Measurements from ENCODE around the gene DTL. TPM values are rescaled to one million over a fixed set of nuclear protein-coding genes. Genes with fewer than 3 reads are reported as not detected.

The DTL gene
- total and polyA plus RNA-seq, 3 experiments from 2014 or later = 0.23 to 86.9 (median 85.0) TPM

- peak overlapping the region; percentile 59 to 85 (median 74) for H3K4me3 Mint-ChIP-seq
- DNase-seq = no peak
Observed at GRCh38 chr1:212040629-212041412, 5.3 kb downstream of the DTL start.

GRCh38 chr1:212042436-212042835, 6.9 kb downstream of the DTL start:
- no peaks in the 10 kb centered on the region for H3K27me3 ChIP-seq (ENCODE audit: insufficient read depth, low read length, poor library complexity, severe bottlenecking)
- peak overlapping the region in 1 of 7 donors; percentile 5 for H3K4me3 Mint-ChIP-seq
- H3K4me1 Mint-ChIP-seq = peaks cover 7 to 43% (median 21%) of the 10 kb centered on the region in 3 donors
- ChIA-PET POLR2A (no interaction called here), CTCF (no interaction called here)
- peaks cover 0 to 3% of the 10 kb centered on the region in 2 donors for H3K27me3 Mint-ChIP-seq
- no peaks in the 10 kb centered on the region for H3K36me3 Mint-ChIP-seq
- H3K27ac Mint-ChIP-seq = peak overlapping the region in 2 of 8 donors; percentile 2 to 10
- no peak overlapping the region for H3K4me3 ChIP-seq (ENCODE audit: low read length)
- no peaks in the 10 kb centered on the region for H3K36me3 ChIP-seq (ENCODE audit: insufficient read depth, low read length)
- H3K9me3 ChIP-seq (ENCODE audit: low read length) = no peaks in the 10 kb centered on the region
- H3K9me3 Mint-ChIP-seq = no peaks in the 10 kb centered on the region
- H3K27ac ChIP-seq (ENCODE audit: low read depth, low read length) = no peak overlapping the region
- DNase-seq = no peak
- no peaks in the 10 kb centered on the region for H3K4me1 ChIP-seq (ENCODE audit: insufficient read depth, low read length)

More at GRCh38 chr1:212040629-212041412, 5.3 kb downstream of the DTL start:
- Mint-ChIP-seq H3K27ac (peak overlapping the region in 6 of 8 donors; percentile 3 to 81 (median 22)), H3K27me3 (peaks cover 0 to 3% of the 10 kb centered on the region in 2 donors), H3K4me1 (peaks cover 11 to 53% (median 36%) of the 10 kb centered on the region in 3 donors), H3K36me3 (peaks cover 0 to 3% (median 0%) of the 10 kb centered on the region in 3 donors), H3K9me3 (no peaks in the 10 kb centered on the region)
- Histone ChIP-seq H3K36me3 (ENCODE audit: insufficient read depth, low read length) (no peaks in the 10 kb centered on the region), H3K4me3 (ENCODE audit: low read length) (no peak overlapping the region), H3K9me3 (ENCODE audit: low read length) (no peaks in the 10 kb centered on the region), H3K27me3 (ENCODE audit: insufficient read depth, low read length, poor library complexity, severe bottlenecking) (no peaks in the 10 kb centered on the region), H3K27ac (ENCODE audit: low read depth, low read length) (no peak overlapping the region), H3K4me1 (ENCODE audit: insufficient read depth, low read length) (peaks cover 8% of the 10 kb centered on the region)
- ChIA-PET CTCF (interaction anchor here (0.9 to 1.4 kb wide), 3 partner anchors 9 to 389 kb away, joined by 3 to 4 read pairs (median 3); no protein-coding TSS in a partner anchor), POLR2A (interaction anchor here (0.6 to 1.0 kb wide), 2 partner anchors 119 to 245 kb away, joined by 3 to 7 read pairs; no protein-coding TSS in a partner anchor)

GRCh38 chr1:212044851-212045250, 9.3 kb downstream of the DTL start:
- peaks cover 7 to 31% (median 13%) of the 10 kb centered on the region in 3 donors for H3K4me1 Mint-ChIP-seq
- H3K4me3 ChIP-seq (ENCODE audit: low read length) = no peak overlapping the region
- no peak for DNase-seq
- H3K36me3 Mint-ChIP-seq = no peaks in the 10 kb centered on the region
- H3K36me3 ChIP-seq (ENCODE audit: insufficient read depth, low read length) = no peaks in the 10 kb centered on the region
- no peaks in the 10 kb centered on the region for H3K4me1 ChIP-seq (ENCODE audit: insufficient read depth, low read length)
- peak overlapping the region in 3 of 8 donors; percentile 17 to 36 (median 23) for H3K27ac Mint-ChIP-seq
- H3K9me3 ChIP-seq (ENCODE audit: low read length) = no peaks in the 10 kb centered on the region
- CTCF ChIA-PET = interaction anchor here (1.2 kb wide), 1 partner anchor 10 kb away, joined by 6 read pairs; the partner anchor contains the start of genes DTL and INTS7
- H3K4me3 Mint-ChIP-seq = no peak overlapping the region
- H3K9me3 Mint-ChIP-seq = no peaks in the 10 kb centered on the region
- H3K27me3 Mint-ChIP-seq = peaks cover 0 to 3% of the 10 kb centered on the region in 2 donors
- POLR2A ChIA-PET = no interaction called here
- H3K27ac ChIP-seq (ENCODE audit: low read depth, low read length) = no peak overlapping the region
- no peaks in the 10 kb centered on the region for H3K27me3 ChIP-seq (ENCODE audit: insufficient read depth, low read length, poor library complexity, severe bottlenecking)

- Mint-ChIP-seq H3K27me3 (peaks cover 0 to under 1% of the 10 kb centered on the region in 2 donors), H3K4me1 (peaks cover 1 to 25% (median 6%) of the 10 kb centered on the region in 3 donors), H3K4me3 (no peak overlapping the region), H3K36me3 (no peaks in the 10 kb centered on the region), H3K9me3 (no peaks in the 10 kb centered on the region), H3K27ac (peak overlapping the region in 1 of 8 donors; percentile 30)
- Histone ChIP-seq H3K36me3 (ENCODE audit: insufficient read depth, low read length) (no peaks in the 10 kb centered on the region), H3K4me1 (ENCODE audit: insufficient read depth, low read length) (no peaks in the 10 kb centered on the region), H3K27me3 (ENCODE audit: insufficient read depth, low read length, poor library complexity, severe bottlenecking) (no peaks in the 10 kb centered on the region), H3K9me3 (ENCODE audit: low read length) (no peaks in the 10 kb centered on the region), H3K27ac (ENCODE audit: low read depth, low read length) (no peak overlapping the region), H3K4me3 (ENCODE audit: low read length) (no peak overlapping the region)
- no peak for DNase-seq
- ChIA-PET POLR2A (no interaction called here), CTCF (no interaction called here)
Observed at GRCh38 chr1:212045981-212046380, 10.4 kb downstream of the DTL start.

GRCh38 chr1:212053993-212054392, 18.4 kb downstream of the DTL start:
- Mint-ChIP-seq H3K27ac (peak overlapping the region in 1 of 8 donors; percentile 18), H3K27me3 (no peaks in the 10 kb centered on the region), H3K36me3 (peaks cover 0 to 23% (median 4%) of the 10 kb centered on the region in 3 donors), H3K4me3 (no peak overlapping the region), H3K4me1 (peaks cover 1 to 17% (median 4%) of the 10 kb centered on the region in 3 donors), H3K9me3 (peaks cover 12 to 21% (median 17%) of the 10 kb centered on the region in 5 donors)
- H3K27me3 ChIP-seq (ENCODE audit: insufficient read depth, low read length, poor library complexity, severe bottlenecking) = no peaks in the 10 kb centered on the region
- no peak overlapping the region for H3K27ac ChIP-seq (ENCODE audit: low read depth, low read length)
- CTCF ChIA-PET = interaction anchor here (1.7 kb wide), 1 partner anchor 18 kb away, joined by 4 read pairs; the partner anchor contains the start of genes DTL and INTS7
- H3K36me3 ChIP-seq (ENCODE audit: insufficient read depth, low read length) = no peaks in the 10 kb centered on the region
- no peak overlapping the region for H3K4me3 ChIP-seq (ENCODE audit: low read length)
- no peaks in the 10 kb centered on the region for H3K4me1 ChIP-seq (ENCODE audit: insufficient read depth, low read length)
- H3K9me3 ChIP-seq (ENCODE audit: low read length) = no peaks in the 10 kb centered on the region
- DNase-seq = no peak
- POLR2A ChIA-PET = no interaction called here

GRCh38 chr1:212055333-212055732, 19.8 kb downstream of the DTL start:
- ChIA-PET CTCF (interaction anchor here (1.7 kb wide), 1 partner anchor 20 kb away, joined by 4 read pairs; the partner anchor contains the start of genes DTL and INTS7), POLR2A (no interaction called here)
- Histone ChIP-seq H3K4me3 (ENCODE audit: low read length) (no peak overlapping the region), H3K9me3 (ENCODE audit: low read length) (no peaks in the 10 kb centered on the region), H3K27ac (ENCODE audit: low read depth, low read length) (no peak overlapping the region), H3K27me3 (ENCODE audit: insufficient read depth, low read length, poor library complexity, severe bottlenecking) (no peaks in the 10 kb centered on the region), H3K4me1 (ENCODE audit: insufficient read depth, low read length) (no peaks in the 10 kb centered on the region), H3K36me3 (ENCODE audit: insufficient read depth, low read length) (no peaks in the 10 kb centered on the region)
- Mint-ChIP-seq H3K9me3 (peaks cover 12 to 21% (median 17%) of the 10 kb centered on the region in 5 donors), H3K36me3 (peaks cover 0 to 23% (median 4%) of the 10 kb centered on the region in 3 donors), H3K27me3 (no peaks in the 10 kb centered on the region), H3K4me1 (peaks cover 1 to 17% (median 4%) of the 10 kb centered on the region in 3 donors), H3K4me3 (no peak overlapping the region), H3K27ac (peak overlapping the region in 1 of 8 donors; percentile 34)
- DNase-seq = no peak

- H3K27me3 ChIP-seq (ENCODE audit: insufficient read depth, low read length, poor library complexity, severe bottlenecking) = no peaks in the 10 kb centered on the region
- peaks cover 0 to 23% (median 4%) of the 10 kb centered on the region in 3 donors for H3K36me3 Mint-ChIP-seq
- peaks cover 11 to 21% (median 17%) of the 10 kb centered on the region in 5 donors for H3K9me3 Mint-ChIP-seq
- H3K4me1 Mint-ChIP-seq = no peaks in the 10 kb centered on the region
- DNase-seq = no peak
- H3K4me1 ChIP-seq (ENCODE audit: insufficient read depth, low read length) = no peaks in the 10 kb centered on the region
- no peaks in the 10 kb centered on the region for H3K9me3 ChIP-seq (ENCODE audit: low read length)
- H3K27me3 Mint-ChIP-seq = no peaks in the 10 kb centered on the region
- peak overlapping the region in 1 of 8 donors; percentile 36 for H3K27ac Mint-ChIP-seq
- no peak overlapping the region for H3K4me3 Mint-ChIP-seq
- H3K4me3 ChIP-seq (ENCODE audit: low read length) = no peak overlapping the region
- ChIA-PET POLR2A (no interaction called here), CTCF (interaction anchor here (0.6 to 2.3 kb wide), 3 partner anchors 11 to 395 kb away, joined by 4 to 18 read pairs (median 5); partner anchors contain the start of genes DTL and INTS7)
- H3K27ac ChIP-seq (ENCODE audit: low read depth, low read length) = no peak overlapping the region
- H3K36me3 ChIP-seq (ENCODE audit: insufficient read depth, low read length) = no peaks in the 10 kb centered on the region
Observed at GRCh38 chr1:212060632-212061472, 25.3 kb downstream of the DTL start.
